GM18870 (cell line): ENCODE data around the gene ABCA2.
A peak's percentile ranks its signal among the peaks of the same experiment; 100 is the strongest.
"Not testable (repeated sequence)": the region's sequence is repeated elsewhere in the genome, so short reads cannot be mapped to it uniquely, and the experiment has no call there.

ENCODE experiments used
- ATAC-seq: cut with Tn5 transposase; IDR thresholded peaks from one replicate; pipeline ENCODE4 v1.9.1; 2021; ENCODE audit warnings: moderate library complexity; ENCODE audit not compliant: unreplicated experiment

ABCA2 gene

DNA sequence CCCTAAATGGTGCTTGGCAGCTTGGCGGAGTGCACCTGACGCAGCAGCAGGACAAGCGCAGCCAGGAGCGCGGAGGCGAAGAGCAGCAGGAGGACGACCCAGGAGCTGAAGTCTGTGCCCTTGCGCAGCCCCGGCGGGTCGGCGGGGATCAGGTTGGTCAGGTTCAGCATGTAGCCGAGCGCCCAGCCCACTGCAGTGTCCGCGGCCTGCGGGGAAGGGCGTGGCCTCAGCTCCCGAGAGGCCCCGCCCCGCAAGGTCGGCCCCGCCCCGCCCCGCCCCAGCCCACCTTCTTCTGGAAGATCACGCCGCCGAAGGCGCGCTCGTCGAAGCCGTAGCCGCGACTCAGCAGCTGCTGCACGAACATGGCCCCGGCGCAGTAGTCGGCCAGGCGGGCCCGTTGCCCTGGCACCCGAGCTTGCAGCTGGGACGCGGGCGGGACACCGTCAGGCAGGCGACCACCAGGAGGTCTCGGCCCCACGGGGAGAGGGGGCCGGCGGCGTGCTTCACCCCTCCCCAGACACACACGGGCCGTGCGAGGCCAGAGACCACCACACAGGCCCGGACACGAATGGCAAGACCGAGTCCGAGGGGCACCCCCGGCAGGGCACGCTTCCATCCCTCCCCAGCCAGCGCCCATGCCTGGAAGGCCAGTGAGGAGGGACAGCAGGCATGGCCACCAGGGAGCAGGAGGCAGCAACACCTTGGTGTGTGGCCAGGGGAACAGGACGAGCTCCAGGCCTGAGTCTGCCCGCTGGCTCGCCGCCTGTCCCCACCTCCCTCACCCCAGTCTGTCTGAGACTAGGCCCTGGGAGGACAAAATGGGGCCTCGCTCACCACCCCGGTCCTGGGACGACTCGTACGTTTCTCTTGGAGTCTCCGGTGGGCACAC, 20.9 kb upstream of the ABCA2 start:
- ATAC-seq, result no peak

DNA sequence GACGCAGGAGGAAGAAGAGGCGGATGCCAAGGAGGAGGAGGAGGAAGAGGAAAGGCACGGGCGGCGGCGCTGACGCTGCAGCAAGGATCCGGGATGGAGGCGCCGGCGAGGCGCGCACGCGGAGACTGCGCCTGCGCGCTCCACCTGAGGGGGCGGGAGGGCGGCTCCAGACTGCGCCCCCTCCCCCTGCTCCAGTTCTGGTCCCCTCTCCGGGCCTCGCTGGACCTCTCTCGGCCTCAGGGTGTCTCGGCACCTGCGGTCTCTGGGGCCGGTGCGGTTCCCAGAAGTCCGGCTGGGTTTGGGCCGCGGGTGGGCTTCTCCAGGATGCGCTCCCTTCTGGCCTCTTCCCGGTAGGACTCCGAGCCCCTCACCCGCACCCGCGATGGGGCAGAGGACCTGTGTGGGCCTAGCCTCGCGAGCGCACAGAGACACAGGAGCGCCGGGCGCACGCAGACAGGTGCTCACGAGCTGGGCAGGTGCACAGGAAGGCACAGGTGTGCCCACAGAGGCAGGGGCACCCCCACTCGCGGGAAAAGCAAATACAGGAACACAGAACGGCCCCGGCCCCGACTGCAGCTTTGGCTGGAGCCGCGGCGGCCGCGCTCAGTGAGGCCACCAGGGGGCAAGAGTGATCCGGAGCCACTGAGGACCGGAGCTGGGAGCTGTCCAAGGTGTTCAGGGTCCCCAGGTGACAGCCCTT, 18.2 kb upstream of the ABCA2 start, which contains the start of gene NPDC1:
NPDC1 (minus strand) TSS at position 90 of the 700 bp plus-strand sequence. CDS start 188 bp downstream, outside the sequence.
- no peak for ATAC-seq

DNA sequence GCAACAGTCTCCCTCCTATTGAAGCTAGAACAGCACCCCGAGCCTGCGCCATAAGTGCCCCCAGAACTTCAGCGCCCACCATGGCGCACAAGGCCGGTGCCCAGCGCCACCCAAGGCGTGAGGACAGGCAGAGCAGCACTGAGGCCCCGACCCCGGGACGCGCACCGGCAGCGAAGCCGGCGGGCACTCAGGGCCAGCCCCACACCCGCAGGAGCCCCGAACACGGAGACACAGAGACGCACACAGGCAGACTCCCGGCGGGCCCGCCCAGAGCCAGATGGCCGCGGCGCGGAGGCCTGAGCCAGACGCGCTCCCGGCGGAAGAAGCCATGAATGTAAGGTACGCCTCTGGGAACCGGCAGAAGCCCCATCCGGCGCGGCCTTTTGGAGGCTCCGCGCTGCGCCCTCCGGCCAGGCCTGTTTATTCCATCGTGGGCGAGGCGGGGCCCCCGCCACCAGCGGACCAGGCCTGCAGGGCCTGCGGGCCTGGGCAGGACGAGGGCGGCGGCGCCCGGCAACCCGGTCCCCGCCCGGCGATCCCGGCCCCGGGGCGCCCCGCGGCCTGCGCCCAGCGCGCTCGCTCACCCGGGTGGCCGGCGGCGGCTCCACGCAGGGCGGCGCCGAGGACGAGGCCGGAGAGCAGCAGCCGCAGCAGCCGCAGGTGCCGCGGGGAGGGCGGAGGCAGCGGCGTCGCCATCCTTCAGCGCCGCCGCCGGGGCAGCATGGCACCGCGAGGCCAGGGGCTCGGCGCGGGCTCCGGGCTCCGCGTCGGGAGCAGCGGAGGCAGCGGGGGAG, 17.5 kb upstream of the ABCA2 start:
- no peak for ATAC-seq

DNA sequence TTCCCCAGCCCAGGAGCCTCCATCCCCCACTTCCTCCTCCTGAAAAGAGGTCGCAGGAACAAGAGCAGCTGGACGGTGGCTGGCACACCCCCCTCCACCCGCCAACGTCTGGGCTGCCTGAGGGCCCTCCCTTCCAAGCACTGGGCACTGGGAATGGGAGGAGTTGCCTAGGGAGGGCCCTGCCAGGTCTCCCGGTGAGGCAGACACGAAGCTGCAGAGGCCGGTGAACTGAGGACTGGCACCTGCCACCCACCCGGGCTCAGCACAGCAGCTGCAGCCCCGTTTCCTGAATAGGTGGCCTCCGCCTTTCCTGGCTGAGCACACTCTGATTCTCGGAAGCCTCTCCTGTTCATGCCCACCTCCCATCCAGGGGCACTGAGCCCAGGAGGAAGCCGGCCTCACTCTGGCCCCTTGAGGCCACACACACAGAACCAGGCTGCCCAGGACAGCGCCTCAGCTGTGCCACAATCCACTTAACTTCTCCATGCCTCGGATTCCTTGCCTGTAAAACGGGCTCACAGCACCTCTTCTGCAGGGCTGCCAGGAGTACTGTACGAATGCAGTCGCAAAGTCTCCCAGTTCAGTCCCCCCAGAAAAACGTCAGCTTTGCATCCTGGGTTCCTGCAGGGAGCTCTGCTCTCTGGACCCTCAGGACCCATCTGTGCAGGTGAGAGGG, 16.6 kb upstream of the ABCA2 start:
- ATAC-seq, result no peak

DNA sequence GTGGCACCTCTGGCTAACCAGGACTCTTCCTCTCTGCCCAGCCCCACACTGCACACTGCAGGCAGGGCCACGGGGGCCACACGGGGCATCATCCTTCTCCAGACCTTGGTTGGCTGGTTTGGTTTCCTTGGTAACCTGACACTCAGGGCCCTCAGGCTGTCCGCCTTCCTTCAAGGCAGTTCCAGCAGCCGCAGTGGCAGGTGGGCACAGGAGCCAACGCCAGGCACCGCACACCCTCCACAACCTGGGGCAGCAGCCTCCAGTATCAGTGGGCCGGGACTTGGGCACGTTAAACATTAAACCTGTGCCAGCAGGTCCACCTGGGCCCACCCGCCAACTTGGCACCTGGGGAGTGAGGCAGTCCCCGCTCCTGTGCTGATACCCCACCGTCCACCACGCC, 16.0 kb upstream of the ABCA2 start:
- ATAC-seq, result no peak

DNA sequence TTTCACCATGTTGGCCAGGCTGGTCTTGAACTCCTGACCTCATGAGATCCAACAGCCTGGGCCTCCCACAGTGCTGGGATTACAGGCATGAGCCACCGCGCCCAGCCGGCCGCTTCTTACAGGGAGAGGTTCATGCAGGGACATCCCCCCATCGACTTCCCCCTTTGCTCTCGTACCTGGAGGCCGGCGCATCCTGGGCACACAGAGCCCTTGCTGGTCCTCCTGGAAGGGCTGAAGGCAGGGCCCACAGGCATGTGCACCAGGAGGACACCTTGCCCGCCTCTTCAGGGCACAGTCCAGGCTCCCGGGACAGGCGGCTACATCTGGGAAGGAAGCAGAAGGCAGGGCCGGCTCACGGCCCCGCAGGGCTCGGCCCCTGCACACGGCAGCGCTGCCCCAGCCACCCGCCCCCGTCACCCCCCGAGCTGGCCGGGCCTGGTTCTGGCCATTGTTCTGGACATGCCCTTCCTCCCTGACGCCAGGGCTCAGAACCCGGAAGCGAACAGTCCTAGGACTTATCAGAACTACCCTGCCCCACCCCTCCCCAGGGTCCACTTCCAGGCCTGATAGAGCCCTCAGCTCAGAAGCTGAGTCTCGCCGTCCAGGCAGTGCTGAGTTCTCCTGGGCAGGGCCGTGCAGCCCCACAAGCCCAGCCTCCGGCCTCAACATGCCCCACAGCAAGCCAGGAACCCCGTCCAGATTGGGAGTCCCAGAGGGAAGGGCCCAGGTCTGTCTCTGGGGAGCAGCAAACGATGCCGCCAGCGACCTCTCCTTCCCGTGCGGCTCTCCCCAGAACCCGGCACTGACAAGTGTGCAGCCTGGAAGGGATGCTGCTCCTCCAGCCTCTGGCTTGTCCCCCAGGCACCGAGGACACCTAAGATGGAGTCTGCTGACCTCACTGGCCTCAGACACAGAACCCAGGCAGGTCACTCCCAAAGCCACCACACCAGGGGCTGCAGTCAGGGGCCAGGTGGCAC, 15.0 kb upstream of the ABCA2 start:
- ATAC-seq, result no peak

DNA sequence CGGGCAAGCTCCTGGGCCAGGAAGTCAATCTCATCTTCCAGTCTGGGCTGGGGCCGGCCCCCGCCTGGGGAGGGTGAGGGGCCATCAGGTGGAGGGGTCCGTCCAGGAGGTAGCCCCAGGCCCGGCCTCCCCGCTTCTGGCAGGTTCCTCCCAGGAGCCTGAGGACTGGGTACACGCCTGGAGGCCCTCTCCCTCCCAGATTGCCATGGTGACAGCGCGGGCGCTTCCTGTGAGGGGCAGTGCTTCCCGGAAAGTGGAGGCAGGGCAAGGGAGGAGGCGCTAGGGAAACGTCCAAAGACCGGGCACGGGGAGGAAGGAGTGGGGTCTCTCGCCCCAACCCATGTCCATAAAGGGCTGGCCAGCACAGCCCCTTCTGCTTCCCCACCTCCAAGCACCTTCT, 13.1 kb upstream of the ABCA2 start:
- no peak for ATAC-seq

DNA sequence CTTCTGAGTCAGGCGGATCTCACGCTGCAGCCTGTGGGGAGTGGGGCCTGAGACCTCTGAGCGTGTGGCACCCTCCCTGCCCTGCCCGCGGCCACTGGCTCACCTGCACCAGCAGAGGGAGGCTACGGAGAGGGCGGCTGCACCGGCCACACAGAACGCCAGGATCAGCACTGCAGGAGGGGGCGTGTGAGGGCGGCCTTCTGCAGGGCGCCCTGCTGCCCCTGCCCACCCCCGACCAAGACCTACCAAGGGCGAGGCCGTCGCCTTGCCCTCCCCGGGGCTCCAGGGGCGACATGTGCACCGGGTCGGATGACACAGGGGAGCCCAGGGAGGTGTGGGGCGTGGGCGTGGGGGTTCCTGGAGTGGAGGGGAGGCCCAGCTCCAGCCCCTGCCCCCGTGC, 12.5 kb upstream of the ABCA2 start:
- ATAC-seq, result no peak

DNA sequence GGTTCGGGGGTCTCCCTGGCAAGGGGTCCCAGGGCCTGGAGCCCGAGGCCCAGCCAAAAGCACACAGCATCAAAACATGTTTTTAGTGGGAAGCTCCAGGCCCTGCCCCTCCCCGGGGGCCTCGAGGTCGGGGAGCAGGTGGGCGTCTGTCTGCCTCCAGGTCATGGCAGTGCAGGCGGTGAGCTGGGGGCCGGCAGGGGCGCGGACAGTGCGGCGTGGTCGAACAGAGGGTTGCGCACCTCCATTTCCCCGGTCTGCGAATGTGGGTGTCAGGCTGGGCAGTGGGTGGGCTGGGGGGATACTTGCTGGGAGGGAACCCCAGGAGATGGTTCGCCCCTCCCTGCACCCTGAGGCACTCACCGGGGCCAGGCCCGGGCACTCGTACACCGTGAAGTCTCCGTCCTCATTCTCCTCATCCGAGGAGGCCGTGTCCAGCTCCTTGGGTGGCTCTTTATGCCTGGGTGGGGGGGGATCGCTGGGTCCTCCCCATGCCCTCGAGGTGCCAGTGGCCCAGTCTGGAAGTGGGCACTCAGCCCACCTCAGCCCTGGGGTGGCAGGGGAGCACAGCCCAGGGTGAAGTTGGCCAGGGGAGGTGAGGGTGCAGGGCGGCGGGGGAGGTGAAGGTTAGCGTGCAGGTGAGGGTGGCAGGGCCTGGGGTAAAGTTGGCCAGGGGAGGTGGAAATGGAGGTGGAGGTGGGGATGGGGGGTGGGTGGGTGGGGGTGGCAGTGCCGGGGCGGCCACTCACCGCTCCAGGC, 11.8 kb upstream of the ABCA2 start:
- no peak for ATAC-seq

DNA sequence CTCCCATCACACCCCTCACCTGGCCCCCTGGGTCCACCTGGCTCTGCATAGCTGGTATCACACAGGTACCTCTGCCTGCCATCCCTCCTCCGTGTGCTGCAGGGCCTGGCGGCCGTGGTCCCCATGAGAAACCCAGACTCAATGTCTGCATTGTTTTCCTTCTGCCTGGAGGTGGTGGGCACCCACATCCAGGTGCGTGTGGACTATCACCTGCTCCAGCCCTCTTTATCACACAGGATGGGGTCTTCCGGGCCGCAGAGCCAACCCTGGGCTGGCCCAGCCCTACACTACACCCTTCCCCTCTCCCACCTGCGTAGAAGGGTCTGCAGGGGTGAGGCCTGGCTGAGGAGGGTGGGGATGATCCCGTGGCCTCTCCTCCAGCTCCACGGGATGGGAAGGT, 10.9 kb upstream of the ABCA2 start:
- no peak for ATAC-seq

DNA sequence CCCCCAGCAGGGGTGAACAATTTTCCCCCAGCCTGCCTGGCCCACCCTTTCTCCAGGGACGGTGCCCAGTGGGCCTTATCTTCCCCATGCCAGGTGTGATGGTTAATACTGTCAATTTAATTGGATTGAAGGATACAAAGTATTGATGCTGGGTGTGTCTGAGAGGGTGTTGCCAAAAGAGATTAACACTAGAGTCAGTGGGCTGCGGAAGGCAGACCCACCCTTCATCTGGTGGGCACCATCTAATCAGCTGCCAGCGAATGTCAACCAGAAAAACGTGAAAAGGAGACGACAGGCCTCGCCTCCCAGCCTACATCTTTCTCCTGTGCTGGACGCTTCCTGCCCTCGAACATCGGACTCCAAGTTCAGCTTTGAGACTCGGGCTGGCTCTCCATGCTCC, 9.4 kb upstream of the ABCA2 start:
- ATAC-seq, result no peak

DNA sequence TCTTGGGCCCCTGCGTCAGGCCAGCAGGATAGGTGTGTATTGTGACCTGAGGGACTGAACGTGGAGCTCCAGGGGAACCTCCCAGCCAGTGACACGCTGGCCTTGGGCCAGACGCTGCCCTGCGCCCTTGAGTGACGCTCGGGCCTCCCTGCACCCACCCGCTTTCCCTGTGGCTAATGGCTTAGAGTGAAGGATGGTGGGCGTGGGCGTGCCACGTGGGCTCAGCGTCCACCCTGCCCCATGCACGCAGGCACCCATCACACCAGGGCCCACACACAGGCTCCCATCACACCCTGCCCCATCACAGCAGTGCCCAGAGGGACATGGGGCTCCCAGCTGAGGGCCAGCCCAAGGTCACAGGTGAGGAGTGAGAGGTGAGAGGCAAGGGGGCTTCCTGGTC, 9.0 kb upstream of the ABCA2 start:
- ATAC-seq, result no peak

DNA sequence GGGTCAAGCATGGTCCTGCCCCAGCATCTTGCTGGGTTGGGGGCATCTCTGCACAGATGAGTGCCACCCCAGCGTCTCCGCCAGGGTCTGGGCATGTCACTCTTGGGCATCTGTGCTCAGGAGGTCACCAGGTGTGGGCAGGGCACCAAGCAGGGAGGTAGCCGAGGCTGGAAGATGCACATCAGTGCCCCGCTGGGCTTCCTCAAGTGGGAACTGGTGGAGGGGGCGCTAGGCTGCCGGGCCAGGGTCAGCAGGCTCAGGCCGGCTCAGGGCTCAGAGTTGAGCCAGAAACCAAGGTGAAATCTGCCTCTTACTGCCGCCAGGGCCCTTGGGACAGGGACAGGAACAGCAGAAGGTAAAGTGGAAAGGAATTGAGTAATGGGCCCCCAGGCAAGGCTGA, 7.9 kb upstream of the ABCA2 start:
- no peak for ATAC-seq

DNA sequence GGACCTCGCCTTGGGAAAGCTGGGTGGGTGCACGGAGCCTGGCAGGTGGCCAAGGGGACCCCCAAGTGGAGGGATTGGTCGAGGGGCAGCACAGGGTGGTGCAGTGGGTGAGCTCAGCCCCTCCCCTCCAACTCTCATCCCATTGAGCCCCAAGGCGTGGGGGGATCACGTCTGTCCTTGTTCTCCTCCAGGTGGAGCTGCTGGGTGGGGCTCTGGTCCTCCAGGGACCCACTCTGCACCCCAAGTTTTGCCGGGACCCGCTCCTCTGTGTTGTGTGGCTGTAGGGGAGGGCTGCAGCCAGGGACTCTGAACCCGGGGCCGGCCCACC, 7.4 kb upstream of the ABCA2 start:
- no peak for ATAC-seq

DNA sequence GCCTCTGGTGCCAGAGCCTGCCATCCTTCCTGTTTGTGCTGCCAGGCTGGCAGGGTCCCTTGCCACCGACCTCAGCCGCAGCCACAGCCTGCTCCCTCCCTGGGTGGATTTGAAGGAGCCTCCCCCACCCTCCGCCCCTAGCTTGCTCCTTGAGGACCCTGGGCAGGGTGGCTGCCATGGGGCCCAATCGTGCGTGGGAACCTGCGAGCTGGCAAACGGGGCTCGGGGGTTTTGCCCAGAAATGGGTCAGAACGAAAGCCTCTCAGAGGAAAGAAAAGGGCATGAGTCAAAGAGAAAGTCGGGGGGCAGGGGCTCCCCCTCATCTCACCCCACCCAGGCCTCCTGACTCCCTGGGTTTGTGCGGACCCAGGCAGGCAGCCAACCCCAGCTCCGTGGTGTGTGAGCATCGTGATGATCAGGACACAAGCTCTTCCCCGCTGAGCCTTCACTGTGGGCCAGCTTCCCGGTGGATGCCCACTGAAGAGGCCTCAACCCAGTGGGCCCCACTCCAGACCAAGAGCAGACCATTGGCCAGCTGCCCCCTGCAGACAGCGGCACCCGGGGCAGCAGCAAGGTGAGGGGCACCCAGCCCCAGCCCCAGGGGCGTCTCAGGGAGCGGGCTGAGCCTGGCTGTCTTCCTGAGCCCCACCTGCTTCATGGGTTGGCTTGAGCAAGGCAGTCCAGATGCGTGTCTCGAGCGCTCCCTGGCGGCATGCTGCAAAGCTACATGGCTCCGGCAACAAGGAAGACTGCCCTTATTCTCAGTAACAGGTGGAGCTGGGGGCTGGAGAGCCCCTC, 6.9 kb upstream of the ABCA2 start:
- peak; percentile 63 for ATAC-seq

DNA sequence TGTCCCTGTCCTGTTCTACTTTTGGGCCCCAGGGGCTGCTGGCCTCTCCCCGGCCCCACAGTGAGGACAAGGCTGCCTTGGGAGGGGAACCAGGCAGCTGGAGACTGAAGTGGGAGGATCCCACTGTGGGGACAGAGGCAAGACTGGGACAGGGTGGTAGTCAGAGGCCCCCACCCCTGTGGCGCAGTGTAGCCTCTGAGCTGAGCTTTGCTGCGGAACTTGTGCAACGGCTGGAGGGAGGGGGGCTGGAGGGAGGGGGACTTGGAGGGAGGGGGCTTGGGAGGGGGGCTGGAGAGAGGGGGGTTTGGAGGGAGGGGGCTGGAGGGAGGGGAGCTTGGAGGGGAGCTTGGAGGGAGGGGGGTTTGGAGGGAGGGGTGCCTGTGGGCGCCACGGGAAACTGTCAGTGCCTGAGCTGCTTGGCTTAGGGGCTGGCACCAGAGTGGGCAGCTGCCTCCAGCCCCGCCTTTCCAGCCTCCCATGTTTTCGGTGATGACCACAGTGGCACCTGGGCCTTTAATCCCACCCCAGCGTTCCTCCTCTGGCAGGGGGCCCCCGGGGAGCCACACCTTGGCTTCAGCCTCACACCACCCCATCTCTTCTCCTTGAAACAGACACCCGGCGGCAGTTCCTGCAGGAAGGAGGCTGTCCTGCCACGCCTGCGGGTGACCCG, 6.1 kb upstream of the ABCA2 start:
- no peak for ATAC-seq

DNA sequence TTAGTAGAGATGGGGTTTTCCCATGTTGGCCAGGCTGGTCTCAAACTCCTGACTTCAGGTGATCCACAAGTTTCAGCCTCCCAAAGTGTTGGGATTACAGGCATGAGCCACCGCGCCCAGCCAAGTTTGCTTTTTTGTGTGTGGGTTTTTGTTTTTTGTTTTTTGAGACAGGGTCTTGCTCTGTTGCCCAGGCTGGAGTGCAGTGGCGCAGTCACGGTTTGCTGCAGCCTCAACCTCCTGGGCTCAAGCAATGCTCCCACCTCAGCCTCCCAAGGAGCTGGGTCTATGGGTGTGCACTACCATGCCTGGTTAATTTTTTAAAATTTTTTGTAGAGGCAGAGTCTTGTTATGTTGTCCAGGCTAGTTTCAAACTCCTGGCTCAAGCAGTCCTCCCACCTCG, 5.4 kb upstream of the ABCA2 start:
- ATAC-seq, result not testable (repeated sequence)

DNA sequence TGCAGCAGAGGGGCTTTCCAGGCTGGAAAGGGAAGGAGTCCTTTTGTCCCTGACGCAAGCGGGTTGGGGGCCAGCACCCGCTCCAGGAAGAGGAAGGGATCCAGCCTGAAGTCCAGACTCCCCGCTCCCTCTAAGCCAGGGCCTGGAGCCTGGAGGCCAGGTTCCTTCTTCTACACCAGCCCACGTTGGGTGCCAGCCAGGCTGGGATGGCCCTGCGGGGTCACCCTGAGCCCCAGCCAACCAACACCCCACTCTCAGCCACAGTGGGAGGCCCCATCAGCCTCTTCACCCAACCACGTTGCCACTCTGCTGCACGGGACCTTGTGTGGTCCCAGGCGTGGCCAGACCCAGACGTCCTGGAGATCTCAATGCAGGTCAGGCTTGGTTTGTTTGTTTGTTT, 4.8 kb upstream of the ABCA2 start:
- no peak for ATAC-seq
